MV-4-11 (cell line): Measurements from ENCODE around the gene NOX5.

Experiments used
- DNase-seq: peaks from one replicate; lab custom pipeline; 2025; lab: John Stamatoyannopoulos, UW

Gene NOX5

GRCh38 chr15:69100821-69101220 is 86.3 kb downstream of the NOX5 start:
- DNase-seq, result no peak

DNA sequence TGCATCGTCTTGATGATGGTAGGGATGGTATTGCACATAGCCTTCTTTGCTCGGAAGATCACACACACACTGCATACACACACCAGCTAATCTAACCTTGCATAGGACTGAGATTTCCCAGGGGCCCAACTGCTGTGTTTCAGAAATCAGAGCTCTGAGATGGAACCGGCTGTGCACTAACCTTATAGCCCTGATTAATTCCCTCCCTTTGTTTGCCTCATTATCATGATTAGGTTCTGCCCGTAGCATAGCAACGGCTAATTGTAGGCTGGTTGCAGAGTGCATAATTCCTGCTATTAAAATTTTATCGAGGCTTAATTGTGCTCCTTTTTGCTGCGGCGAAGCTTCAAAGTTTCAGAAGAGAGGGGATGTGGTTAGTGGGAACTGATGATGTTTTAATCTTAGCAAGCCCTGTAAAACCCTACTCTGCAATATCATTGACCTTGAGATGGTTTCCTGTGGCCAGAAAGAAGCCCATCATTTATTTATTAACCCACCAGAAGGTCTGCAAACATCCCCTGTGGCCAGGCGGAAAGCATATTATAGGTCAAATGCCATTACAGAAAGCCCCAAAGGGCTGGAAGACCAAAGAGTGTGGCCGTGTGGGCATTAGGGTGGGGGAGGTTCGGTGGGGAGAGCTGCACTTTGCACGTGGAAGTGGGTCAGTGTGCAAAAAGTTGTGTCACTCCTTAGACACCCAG is 89.7 kb downstream of the NOX5 start:
- no peak for DNase-seq

GRCh38 chr15:69105451-69105985 is 91.0 kb downstream of the NOX5 start:
- DNase-seq, result no peak

- DNase-seq, result peak; percentile 7
These were observed 92.6 kb downstream of the NOX5 start for GRCh38 chr15:69107025-69107620.
